Gastroesophageal sphincter (tissue), 4 donors: ENCODE data around the gene ANAPC16. TPM values are rescaled to one million over a fixed set of nuclear protein-coding genes. Genes with fewer than 3 reads are reported as not detected.
A peak's percentile ranks its signal among the peaks of the same experiment; 100 is the strongest.

Experiments used
- ATAC-seq: fragments of 150-250 bp; one replicate; pipeline ENCODE4 v1.9.1; 2016; ENCODE audit warnings: mild to moderate bottlenecking, moderate library complexity
- H3K27ac ChIP-seq, 4 donors: fragments of 200-600 bp; sonication (generic) in 3 of 4; 1 replicate in 3 of 4; 2 replicates in 1 of 4; pipeline ENCODE4 v1.5.1; 2016 to 2019
- H3K27me3 ChIP-seq: fragments of 200-600 bp; sonication (generic); one replicate; pipeline ENCODE4 v1.5.1; 2019
- H3K36me3 ChIP-seq, 2 donors: fragments of 200-600 bp; sonication (generic); one replicate each; pipeline ENCODE4 v1.5.1; 2019; ENCODE audit warnings: control low read depth in 1 of 2
- H3K4me1 ChIP-seq, 3 donors: fragments of 200-600 bp; sonication (generic); 1 replicate in 2 of 3; 2 replicates in 1 of 3; pipeline ENCODE4 v1.5.1; 2016 to 2019; ENCODE audit warnings: control low read depth in 2 of 3
- H3K4me3 ChIP-seq, 2 donors: fragments of 200-600 bp; sonication (generic); one replicate each; pipeline ENCODE4 v1.5.1; 2019; ENCODE audit warnings: mild to moderate bottlenecking in 1 of 2, moderate library complexity in 1 of 2
- H3K9me3 ChIP-seq, 3 donors: fragments of 200-600 bp; sonication (generic); one replicate each; pipeline ENCODE4 v1.5.1; 2017 to 2019; ENCODE audit warnings: control low read depth in 2 of 3
- CTCF ChIP-seq, 4 experiments: fragments of 200-600 bp in 2 of 4; fragments of 450-650 bp in 2 of 4; sonication (generic) in 1 of 4; IDR thresholded peaks; one replicate each; pipeline ENCODE4 v1.5.1; 2017 to 2019; ENCODE audit warnings: antibody characterized with exemption in 4 of 4, mild to moderate bottlenecking in 2 of 4, moderate library complexity in 2 of 4
- EP300 ChIP-seq: sonication (generic); formaldehyde crosslinking; IDR thresholded peaks from one replicate; pipeline ENCODE4 v1.6.1; 2017; ENCODE audit warnings: antibody characterized with exemption, mild to moderate bottlenecking
- POLR2A ChIP-seq, 2 donors: fragments of 450-650 bp; IDR thresholded peaks; one replicate each; pipeline ENCODE4 v1.6.1; 2017; ENCODE audit warnings: antibody characterized with exemption in 2 of 2, mild to moderate bottlenecking in 2 of 2, moderate library complexity in 1 of 2
- POLR2AphosphoS5 ChIP-seq: sonication (generic); formaldehyde crosslinking; IDR thresholded peaks from one replicate; pipeline ENCODE4 v1.6.1; 2017; ENCODE audit warnings: antibody characterized with exemption
- WGBS, 2 donors: methylation state at CpG; one replicate each; pipeline ENCODE4 v1.1.5; 2018; ENCODE audit warnings: low coverage in 1 of 2; 5-methylcytosine and 5-hydroxymethylcytosine counted together
- total RNA-seq, 4 donors: library from RNA; depleted of rRNA; stranded (reverse); fragments of >200 nt; gene quantifications; one replicate each; pipeline ENCODE4 v1.1.0, GENCODE V29; 2016

Gene ANAPC16
- total RNA-seq, 4 donors from 2014 or later = 133 to 196 (median 156) TPM

- ATAC-seq = peak; percentile 92
- WGBS, 2 donors = 0 to 1% methylated on average over 9 to 12 of the region's 67 CpGs
- peak within 1 kb of the TSS; percentile 90 to 100 (median 98) for H3K27ac ChIP-seq
These were observed 57.8 kb downstream of the ANAPC16 start, which contains the start of gene DDIT4 for GRCh38 chr10:72273410-72274212. DDIT4 (plus strand) TSS chr10:72273924; CDS start chr10:72274217, 293 bp downstream.

GRCh38 chr10:72274213-72274729 is 58.5 kb downstream of the ANAPC16 start:
- H3K4me1 ChIP-seq = peaks cover 0 to 35% (median 9%) of the 10 kb centered on the region in 3 donors
- 0% methylated on average over 4 to 5 of the region's 40 CpGs for WGBS, 2 donors
- TF ChIP-seq CTCF (IDR thresholded peaks at IDR 0.05) (no peak), POLR2AphosphoS5 (no peak), EP300 (no peak), POLR2A (IDR thresholded peaks at IDR 0.05) (no peak)

More at GRCh38 chr10:72273410-72274212, 57.8 kb downstream of the ANAPC16 start, which contains the start of gene DDIT4:
- Histone ChIP-seq H3K36me3 (peaks cover 0 to 23% of the 10 kb centered on the region in 2 donors), H3K4me1 (peaks cover 0 to 35% (median 9%) of the 10 kb centered on the region in 3 donors), H3K9me3 (no peaks in the 10 kb centered on the region), H3K4me3 (peak within 1 kb of the TSS; percentile 56 to 94), H3K27me3 (no peaks in the 10 kb centered on the region)
- TF ChIP-seq POLR2AphosphoS5 (peak; percentile 100), POLR2A (IDR thresholded peaks at IDR 0.05) (peak; percentile 99), EP300 (no peak)

DNA sequence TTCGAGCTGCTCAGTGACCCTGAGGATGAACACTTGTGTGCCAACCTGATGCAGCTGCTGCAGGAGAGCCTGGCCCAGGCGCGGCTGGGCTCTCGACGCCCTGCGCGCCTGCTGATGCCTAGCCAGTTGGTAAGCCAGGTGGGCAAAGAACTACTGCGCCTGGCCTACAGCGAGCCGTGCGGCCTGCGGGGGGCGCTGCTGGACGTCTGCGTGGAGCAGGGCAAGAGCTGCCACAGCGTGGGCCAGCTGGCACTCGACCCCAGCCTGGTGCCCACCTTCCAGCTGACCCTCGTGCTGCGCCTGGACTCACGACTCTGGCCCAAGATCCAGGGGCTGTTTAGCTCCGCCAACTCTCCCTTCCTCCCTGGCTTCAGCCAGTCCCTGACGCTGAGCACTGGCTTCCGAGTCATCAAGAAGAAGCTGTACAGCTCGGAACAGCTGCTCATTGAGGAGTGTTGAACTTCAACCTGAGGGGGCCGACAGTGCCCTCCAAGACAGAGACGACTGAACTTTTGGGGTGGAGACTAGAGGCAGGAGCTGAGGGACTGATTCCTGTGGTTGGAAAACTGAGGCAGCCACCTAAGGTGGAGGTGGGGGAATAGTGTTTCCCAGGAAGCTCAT is 59.0 kb downstream of the ANAPC16 start:
- no CpG with 5 or more reads among the region's 26 CpGs for WGBS, 2 donors
- no peak for ATAC-seq
- H3K9me3 ChIP-seq = no peaks in the 10 kb centered on the region
- TF ChIP-seq POLR2AphosphoS5 (peak; percentile 6), CTCF (IDR thresholded peaks at IDR 0.05) (peak in 3 of 4 experiments; percentile 70 to 84 (median 79)), POLR2A (IDR thresholded peaks at IDR 0.05) (peak in 1 of 2 donors; percentile 34), EP300 (no peak)
- H3K36me3 ChIP-seq = peaks cover 0 to 23% of the 10 kb centered on the region in 2 donors
- H3K27ac ChIP-seq = peak overlapping the region; percentile 64 to 100 (median 98)
- peak overlapping the region; percentile 56 to 94 for H3K4me3 ChIP-seq
- H3K27me3 ChIP-seq = no peaks in the 10 kb centered on the region
- H3K4me1 ChIP-seq = peaks cover 0 to 35% (median 9%) of the 10 kb centered on the region in 3 donors

More at GRCh38 chr10:72274213-72274729, 58.5 kb downstream of the ANAPC16 start:
- Histone ChIP-seq H3K27ac (peak overlapping the region; percentile 64 to 100 (median 98)), H3K9me3 (no peaks in the 10 kb centered on the region), H3K27me3 (no peaks in the 10 kb centered on the region), H3K36me3 (peaks cover 0 to 23% of the 10 kb centered on the region in 2 donors), H3K4me3 (peak overlapping the region; percentile 56 to 94)
- no peak for ATAC-seq

DNA sequence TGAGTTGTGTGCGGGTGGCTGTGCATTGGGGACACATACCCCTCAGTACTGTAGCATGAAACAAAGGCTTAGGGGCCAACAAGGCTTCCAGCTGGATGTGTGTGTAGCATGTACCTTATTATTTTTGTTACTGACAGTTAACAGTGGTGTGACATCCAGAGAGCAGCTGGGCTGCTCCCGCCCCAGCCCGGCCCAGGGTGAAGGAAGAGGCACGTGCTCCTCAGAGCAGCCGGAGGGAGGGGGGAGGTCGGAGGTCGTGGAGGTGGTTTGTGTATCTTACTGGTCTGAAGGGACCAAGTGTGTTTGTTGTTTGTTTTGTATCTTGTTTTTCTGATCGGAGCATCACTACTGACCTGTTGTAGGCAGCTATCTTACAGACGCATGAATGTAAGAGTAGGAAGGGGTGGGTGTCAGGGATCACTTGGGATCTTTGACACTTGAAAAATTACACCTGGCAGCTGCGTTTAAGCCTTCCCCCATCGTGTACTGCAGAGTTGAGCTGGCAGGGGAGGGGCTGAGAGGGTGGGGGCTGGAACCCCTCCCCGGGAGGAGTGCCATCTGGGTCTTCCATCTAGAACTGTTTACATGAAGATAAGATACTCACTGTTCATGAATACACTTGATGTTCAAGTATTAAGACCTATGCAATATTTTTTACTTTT is 59.7 kb downstream of the ANAPC16 start:
- 2 to 11% methylated on average over 9 of the region's 12 CpGs for WGBS, 2 donors
- TF ChIP-seq EP300 (no peak), POLR2A (IDR thresholded peaks at IDR 0.05) (peak in 1 of 2 donors; percentile 8), POLR2AphosphoS5 (no peak), CTCF (IDR thresholded peaks at IDR 0.05) (no peak)
- Histone ChIP-seq H3K36me3 (peaks cover 0 to 23% of the 10 kb centered on the region in 2 donors), H3K27ac (peak overlapping the region; percentile 64 to 100 (median 98)), H3K27me3 (no peaks in the 10 kb centered on the region), H3K4me1 (peaks cover 0 to 35% (median 9%) of the 10 kb centered on the region in 3 donors), H3K9me3 (no peaks in the 10 kb centered on the region), H3K4me3 (peak overlapping the region; percentile 56 to 94)
- no peak for ATAC-seq

DNA sequence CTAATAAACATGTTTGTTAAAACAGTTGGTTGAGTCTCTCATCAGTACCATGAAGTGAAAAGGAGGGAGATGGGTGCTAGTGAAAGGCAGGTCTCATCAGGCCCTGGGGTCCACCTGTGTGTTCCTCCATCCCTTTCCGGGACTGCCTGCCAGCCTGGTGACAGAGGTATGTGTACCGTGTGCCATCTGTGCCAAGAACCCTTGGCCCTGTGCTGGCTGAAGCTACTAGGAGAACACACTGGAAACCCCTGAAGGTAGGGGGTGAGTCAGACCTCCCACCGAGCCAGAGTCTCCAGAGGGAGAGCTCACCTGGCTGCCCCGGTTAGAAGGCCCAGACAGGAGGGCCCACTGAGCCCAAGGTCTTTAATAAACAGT is 60.2 kb downstream of the ANAPC16 start:
- TF ChIP-seq POLR2AphosphoS5 (no peak), EP300 (no peak), CTCF (IDR thresholded peaks at IDR 0.05) (no peak), POLR2A (IDR thresholded peaks at IDR 0.05) (no peak)
- H3K9me3 ChIP-seq = no peaks in the 10 kb centered on the region
- H3K36me3 ChIP-seq = peaks cover 0 to 23% of the 10 kb centered on the region in 2 donors
- H3K4me1 ChIP-seq = peaks cover 0 to 35% (median 9%) of the 10 kb centered on the region in 3 donors
- peak overlapping the region; percentile 64 to 100 (median 98) for H3K27ac ChIP-seq
- 34 to 50% methylated on average over 3 to 4 of the region's 4 CpGs for WGBS, 2 donors
- peak overlapping the region; percentile 56 to 94 for H3K4me3 ChIP-seq
- H3K27me3 ChIP-seq = no peaks in the 10 kb centered on the region
- no peak for ATAC-seq
